IMR-90 (cell line): Measurements from ENCODE around the gene IQCK.

Source experiments
- BHLHE40 ChIP-seq: fragments of 150-350 bp; IDR thresholded peaks from 2 replicates; pipeline ENCODE4 v1.6.1; 2016; ENCODE audit warnings: mild to moderate bottlenecking, low read depth, low read length
- CTCF ChIP-seq: conservative IDR thresholded peaks from 2 replicates; pipeline ENCODE4 v1.5.1; 2012; ENCODE audit warnings: mild to moderate bottlenecking, low read depth, low read length, improper control_type of control experiment
- ELK1 ChIP-seq: fragments of 150-350 bp; IDR thresholded peaks from 2 replicates; pipeline ENCODE4 v1.6.1; 2016; ENCODE audit warnings: low read depth, mild to moderate bottlenecking, low read length, moderate library complexity, borderline replicate concordance
- MXI1 ChIP-seq: IDR thresholded peaks from 2 replicates; pipeline ENCODE4 v1.6.1; 2012; ENCODE audit warnings: low read depth, mild to moderate bottlenecking, low read length, moderate library complexity, borderline replicate concordance
- NFE2L2 ChIP-seq: fragments of 150-350 bp; IDR thresholded peaks from 2 replicates; pipeline ENCODE4 v1.6.1; 2016; ENCODE audit warnings: low read depth, mild to moderate bottlenecking, low read length
- POLR2A ChIP-seq: IDR thresholded peaks from 2 replicates; pipeline ENCODE4 v1.6.1; 2012; ENCODE audit warnings: mild to moderate bottlenecking, low read depth, low read length
- RAD21 ChIP-seq: IDR thresholded peaks from 2 replicates; pipeline ENCODE4 v1.6.1; 2012; ENCODE audit warnings: low read length, improper control_type of control experiment
- RFX5 ChIP-seq: IDR thresholded peaks from 2 replicates; pipeline ENCODE4 v1.8.0; 2012; ENCODE audit warnings: low read depth, mild to moderate bottlenecking, low read length, moderate library complexity

- TF ChIP-seq RFX5 = no peak
- no peak for TF ChIP-seq BHLHE40
- TF ChIP-seq MXI1 = no peak
- TF ChIP-seq CTCF = no peak
- TF ChIP-seq NFE2L2 = no peak
- no peak for TF ChIP-seq POLR2A
- TF ChIP-seq ELK1 = no peak
- TF ChIP-seq RAD21 = no peak
Measured at GRCh38 chr16:19713697-19714096, 4.4 kb upstream of the IQCK start.
